Muscle layer of duodenum (tissue), 2 donors: Measurements from ENCODE around the gene MACROD1.

ENCODE experiments used
- H3K27ac ChIP-seq: one replicate; pipeline ENCODE4 v1.7.0; 2013; ENCODE audit warnings: mild to moderate bottlenecking, low read length
- H3K27me3 ChIP-seq: one replicate; pipeline ENCODE4 v1.7.0; 2013; ENCODE audit warnings: low read depth, mild to moderate bottlenecking, control low read depth, low read length
- H3K36me3 ChIP-seq, 2 donors: one replicate each; pipeline ENCODE4 v1.7.0; 2013; ENCODE audit warnings: low read length in 2 of 2, control low read depth in 1 of 2, mild to moderate bottlenecking in 1 of 2; ENCODE audit not compliant: insufficient read depth in 2 of 2, control insufficient read depth in 1 of 2
- H3K4me1 ChIP-seq, 2 donors: one replicate each; pipeline ENCODE4 v1.7.0; 2013; ENCODE audit warnings: low read length in 2 of 2, mild to moderate bottlenecking in 2 of 2, control low read depth in 1 of 2, moderate library complexity in 1 of 2; ENCODE audit not compliant: insufficient read depth in 2 of 2, control insufficient read depth in 1 of 2
- H3K4me3 ChIP-seq, 2 donors: one replicate each; pipeline ENCODE4 v1.7.0; 2013; ENCODE audit warnings: low read length in 2 of 2, low read depth in 1 of 2, mild to moderate bottlenecking in 1 of 2
- H3K9me3 ChIP-seq, 2 donors: one replicate each; pipeline ENCODE4 v1.7.0; 2013; ENCODE audit warnings: low read length in 2 of 2, control low read depth in 1 of 2, mild to moderate bottlenecking in 1 of 2; ENCODE audit not compliant: control insufficient read depth in 1 of 2
- donor health status: healthy.

The MACROD1 gene

DNA sequence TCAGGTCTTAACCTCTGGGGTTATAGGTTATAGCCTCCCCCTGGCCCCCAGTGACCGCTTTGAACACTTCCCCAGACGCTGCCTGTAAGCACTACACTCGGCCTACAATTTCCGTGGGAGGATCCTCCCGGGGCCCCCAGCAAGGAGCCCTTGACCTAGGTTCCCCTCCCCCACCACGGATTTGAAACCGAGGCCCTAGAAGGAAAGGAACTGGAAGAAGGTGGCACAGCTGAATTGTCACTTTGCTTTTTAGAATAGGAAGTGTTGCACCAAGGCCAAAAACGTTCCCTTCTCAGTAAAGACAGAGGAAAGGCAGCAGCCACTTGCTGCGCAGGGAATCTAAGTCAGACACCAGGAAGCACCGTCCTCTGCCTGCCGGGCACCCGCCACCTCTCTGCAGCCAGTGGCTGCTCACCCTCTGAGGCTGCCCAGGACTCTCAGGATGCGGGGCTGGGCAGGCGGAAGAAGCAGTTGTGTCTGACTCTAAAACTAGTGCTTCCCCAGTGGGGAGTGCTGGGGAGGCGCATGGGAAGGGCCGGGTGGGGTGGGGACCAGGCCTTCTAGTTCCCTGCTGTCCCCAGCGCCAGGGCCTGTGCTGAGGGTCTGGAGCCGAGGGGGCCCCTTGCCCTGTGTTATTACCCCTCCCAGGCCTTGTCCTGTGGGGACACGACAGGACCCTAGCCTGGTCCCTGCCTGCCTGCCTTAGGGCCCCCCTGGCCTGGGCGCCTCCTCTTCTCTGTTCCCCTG lies 138.1 kb downstream of the MACROD1 start:
- no peak overlapping the region for H3K27ac ChIP-seq
- no peaks in the 10 kb centered on the region for H3K27me3 ChIP-seq
- no peaks in the 10 kb centered on the region for H3K36me3 ChIP-seq
- H3K4me3 ChIP-seq = no peak overlapping the region
- no peaks in the 10 kb centered on the region for H3K9me3 ChIP-seq
- peaks cover 0 to 8% of the 10 kb centered on the region in 2 donors for H3K4me1 ChIP-seq

DNA sequence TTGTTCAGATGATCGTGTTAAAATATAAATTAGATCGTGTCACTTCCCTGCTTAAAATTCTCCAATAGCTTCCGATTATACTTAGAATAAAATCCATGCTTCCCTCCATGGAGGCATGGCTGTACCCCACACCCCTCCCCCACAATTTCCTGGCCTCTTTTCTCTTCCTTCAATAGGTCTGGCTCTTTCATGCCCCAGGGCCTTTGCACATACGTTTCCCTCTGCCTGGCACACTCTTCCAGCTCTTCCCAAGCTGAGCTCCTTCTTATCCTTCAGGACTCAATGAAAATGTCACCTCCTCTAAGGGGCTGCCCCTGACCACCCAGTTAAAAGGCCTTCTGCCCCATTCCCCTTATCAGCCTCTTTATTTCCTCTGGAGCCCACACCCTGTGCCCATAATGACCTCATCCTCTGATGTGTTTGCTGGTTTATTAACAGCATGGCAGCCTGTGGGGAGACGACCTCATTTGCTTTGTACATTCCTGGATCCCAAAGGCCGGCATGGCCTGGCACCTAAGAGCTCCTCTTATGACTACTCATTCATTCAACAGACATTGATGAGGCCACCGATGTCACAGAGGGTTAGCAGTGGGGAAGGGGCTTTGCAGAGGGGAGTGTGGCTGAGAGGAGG lies 139.2 kb downstream of the MACROD1 start:
- H3K4me1 ChIP-seq = peaks cover 0 to 8% of the 10 kb centered on the region in 2 donors
- H3K36me3 ChIP-seq = no peaks in the 10 kb centered on the region
- H3K27me3 ChIP-seq = no peaks in the 10 kb centered on the region
- no peak overlapping the region for H3K27ac ChIP-seq
- H3K4me3 ChIP-seq = no peak overlapping the region
- H3K9me3 ChIP-seq = no peaks in the 10 kb centered on the region

DNA sequence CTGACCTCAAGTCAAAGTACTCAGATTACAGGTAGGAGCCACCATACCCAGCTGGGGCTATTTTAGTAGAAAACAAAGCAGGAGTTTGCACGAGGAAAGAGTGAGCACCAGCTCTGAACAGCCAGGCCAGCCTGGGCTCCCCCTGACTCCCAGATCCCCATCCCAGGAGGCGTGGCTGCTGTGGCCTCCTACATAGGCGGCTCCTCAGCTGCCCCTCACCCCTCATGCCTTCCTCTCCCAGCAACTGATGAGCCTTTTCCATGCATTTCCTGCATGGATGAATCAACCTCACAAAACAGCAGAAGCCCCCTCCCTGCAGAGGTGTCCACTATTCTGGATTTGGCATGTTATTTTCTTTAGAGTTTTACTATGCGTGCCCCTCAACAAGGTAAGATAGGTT lies 140.7 kb downstream of the MACROD1 start:
- Histone ChIP-seq H3K9me3 (no peaks in the 10 kb centered on the region), H3K36me3 (no peaks in the 10 kb centered on the region), H3K4me3 (no peak overlapping the region), H3K27ac (no peak overlapping the region), H3K27me3 (no peaks in the 10 kb centered on the region), H3K4me1 (peaks cover 0 to 8% of the 10 kb centered on the region in 2 donors)

DNA sequence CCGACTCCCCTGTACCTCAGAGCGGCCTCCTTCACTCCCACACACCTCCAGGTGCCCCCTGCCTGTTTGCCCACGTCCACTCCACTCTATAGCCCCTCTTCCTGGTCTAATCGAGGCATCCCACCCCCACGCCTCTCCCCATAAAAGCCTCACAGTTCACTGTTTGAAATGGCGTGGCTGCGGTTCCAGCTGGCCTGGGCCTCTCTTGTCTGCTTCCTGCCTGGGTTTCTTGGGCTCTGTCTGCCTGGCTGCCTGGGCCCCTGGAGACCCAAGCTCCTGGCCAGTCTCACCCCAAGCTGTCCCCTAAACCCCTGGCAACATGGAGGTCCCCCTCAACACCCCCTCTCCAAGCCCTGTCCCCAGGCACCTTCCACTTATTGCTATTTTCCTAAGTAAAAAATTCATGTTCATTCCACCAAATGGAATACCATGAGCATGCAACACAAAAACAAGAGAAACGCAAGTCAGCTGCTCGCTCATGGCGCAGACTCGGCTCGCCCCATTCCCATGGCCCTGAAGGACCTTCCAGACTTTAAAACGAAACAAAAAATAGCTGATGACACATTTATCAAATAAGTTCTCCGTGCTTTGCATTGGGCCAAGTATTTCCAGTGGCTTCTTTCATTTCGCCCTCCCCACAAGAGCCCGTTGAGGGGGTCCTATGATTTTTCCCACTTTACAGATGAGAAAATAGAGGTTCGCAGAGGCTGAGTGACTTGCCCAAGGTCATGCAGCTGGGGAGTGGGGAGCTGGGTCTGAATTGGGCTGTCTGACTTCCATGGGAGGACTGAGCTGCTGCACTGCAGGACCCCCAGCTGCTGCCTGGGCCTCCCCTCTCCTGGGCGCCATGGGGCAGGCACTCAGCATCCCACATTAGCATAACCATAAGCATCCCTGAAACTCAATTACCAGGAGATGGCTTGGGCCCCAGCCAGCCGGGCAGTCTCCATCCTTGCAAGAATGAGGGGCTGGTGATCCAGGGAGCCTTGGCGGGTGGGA lies 141.9 kb downstream of the MACROD1 start:
- H3K9me3 ChIP-seq = no peaks in the 10 kb centered on the region

DNA sequence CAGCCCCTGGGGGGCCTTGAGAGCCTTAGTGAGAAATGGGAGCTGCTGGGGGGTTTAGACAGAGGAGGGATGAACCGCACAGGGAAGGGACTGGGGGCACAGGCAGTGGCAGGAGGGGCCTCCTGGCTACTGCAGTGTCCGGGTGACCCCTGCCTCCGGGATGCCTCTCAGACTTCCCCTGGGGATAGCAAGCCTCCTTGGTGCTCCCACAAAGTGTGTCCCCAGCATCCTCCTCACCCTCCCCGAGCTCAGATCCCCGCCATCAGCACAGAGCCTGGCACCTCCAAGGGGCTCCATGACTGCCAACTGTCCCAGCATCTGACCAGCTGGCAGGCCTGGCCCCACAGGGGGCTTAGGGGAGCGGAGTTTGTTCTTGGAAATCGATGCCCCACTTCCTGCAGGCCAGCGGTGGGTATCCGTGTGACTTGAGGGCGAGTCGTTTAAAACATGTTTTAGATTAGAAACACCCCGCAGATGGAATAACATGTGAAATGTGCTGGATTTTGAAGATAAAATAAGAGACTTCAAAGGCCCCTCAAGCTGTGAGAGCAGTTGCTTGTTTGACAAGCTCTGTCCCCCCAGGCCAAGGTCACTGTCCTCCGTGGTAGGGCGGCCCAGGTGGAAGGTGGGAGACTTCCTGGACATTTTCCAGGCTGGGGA lies 143.7 kb downstream of the MACROD1 start:
- no peaks in the 10 kb centered on the region for H3K9me3 ChIP-seq
- no peaks in the 10 kb centered on the region for H3K36me3 ChIP-seq
- H3K27ac ChIP-seq = no peak overlapping the region
- no peaks in the 10 kb centered on the region for H3K27me3 ChIP-seq
- H3K4me3 ChIP-seq = no peak overlapping the region
- H3K4me1 ChIP-seq = no peaks in the 10 kb centered on the region

More for the DNA sequence above, 141.9 kb downstream of the MACROD1 start:
- H3K27me3 ChIP-seq = no peaks in the 10 kb centered on the region
- H3K36me3 ChIP-seq = no peaks in the 10 kb centered on the region
- H3K4me1 ChIP-seq = peaks cover 0 to 8% of the 10 kb centered on the region in 2 donors
- H3K27ac ChIP-seq = no peak overlapping the region
- no peak overlapping the region for H3K4me3 ChIP-seq

DNA sequence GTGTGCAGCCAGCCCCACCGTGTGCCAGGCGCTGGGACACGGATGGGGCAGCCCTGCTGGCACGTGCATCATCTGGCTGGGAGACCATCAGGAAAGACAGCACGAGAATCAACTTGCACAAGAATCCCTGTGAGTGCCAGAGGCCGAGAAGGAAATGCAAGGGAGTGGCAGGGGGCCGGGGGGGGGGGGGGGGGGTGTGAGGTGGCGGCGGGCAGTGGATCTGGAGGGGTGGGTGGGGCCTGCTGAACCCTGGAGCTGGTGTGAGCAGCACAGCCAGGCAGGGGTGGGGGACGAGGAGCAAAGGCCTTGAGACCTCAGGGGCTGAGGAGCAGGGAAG lies 144.2 kb downstream of the MACROD1 start:
- no peaks in the 10 kb centered on the region for H3K4me1 ChIP-seq
- H3K4me3 ChIP-seq = no peak overlapping the region
- no peaks in the 10 kb centered on the region for H3K36me3 ChIP-seq
- no peaks in the 10 kb centered on the region for H3K27me3 ChIP-seq
- H3K27ac ChIP-seq = no peak overlapping the region
- no peaks in the 10 kb centered on the region for H3K9me3 ChIP-seq

DNA sequence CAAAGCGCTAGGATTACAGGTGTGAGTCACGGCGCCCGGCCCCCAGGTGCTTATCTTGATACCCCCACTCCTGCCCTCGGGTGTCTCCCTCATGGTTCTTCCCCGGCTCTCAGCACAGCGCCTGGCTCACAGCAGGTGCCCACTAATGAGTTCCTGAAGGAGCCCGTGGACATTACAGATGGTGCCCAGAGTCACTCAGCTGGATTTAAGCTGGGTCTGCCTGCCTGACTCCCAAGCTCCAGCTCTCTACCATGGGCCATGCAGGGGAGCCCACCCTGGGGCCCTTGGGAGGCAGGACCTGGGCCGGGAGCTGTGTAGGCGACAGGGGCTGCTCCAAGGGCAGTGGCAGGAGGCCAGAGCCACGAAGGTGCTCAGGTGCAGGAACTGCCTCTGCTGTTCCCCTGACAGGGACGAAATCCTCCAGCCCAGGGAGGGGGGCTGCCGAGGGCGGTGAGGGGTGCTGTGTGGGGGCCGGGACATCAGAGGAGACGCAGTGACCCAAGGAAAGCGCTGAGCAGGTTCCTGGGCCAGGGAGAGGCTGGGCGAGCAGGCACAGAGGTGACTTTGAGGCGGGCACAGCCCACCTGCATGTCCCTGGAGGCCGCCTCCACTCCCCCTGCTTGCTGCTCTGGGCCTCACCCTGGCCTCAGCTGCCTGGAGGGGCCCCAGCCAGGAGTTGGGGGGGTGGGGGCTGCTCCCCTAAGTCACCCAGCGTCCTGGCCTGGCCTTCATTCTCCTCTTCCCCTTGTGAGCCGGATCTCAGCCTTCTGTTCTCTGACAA lies 144.7 kb downstream of the MACROD1 start:
- H3K27ac ChIP-seq = no peak overlapping the region
- no peaks in the 10 kb centered on the region for H3K36me3 ChIP-seq
- H3K4me3 ChIP-seq = no peak overlapping the region
- no peaks in the 10 kb centered on the region for H3K4me1 ChIP-seq
- no peaks in the 10 kb centered on the region for H3K27me3 ChIP-seq
- no peaks in the 10 kb centered on the region for H3K9me3 ChIP-seq

DNA sequence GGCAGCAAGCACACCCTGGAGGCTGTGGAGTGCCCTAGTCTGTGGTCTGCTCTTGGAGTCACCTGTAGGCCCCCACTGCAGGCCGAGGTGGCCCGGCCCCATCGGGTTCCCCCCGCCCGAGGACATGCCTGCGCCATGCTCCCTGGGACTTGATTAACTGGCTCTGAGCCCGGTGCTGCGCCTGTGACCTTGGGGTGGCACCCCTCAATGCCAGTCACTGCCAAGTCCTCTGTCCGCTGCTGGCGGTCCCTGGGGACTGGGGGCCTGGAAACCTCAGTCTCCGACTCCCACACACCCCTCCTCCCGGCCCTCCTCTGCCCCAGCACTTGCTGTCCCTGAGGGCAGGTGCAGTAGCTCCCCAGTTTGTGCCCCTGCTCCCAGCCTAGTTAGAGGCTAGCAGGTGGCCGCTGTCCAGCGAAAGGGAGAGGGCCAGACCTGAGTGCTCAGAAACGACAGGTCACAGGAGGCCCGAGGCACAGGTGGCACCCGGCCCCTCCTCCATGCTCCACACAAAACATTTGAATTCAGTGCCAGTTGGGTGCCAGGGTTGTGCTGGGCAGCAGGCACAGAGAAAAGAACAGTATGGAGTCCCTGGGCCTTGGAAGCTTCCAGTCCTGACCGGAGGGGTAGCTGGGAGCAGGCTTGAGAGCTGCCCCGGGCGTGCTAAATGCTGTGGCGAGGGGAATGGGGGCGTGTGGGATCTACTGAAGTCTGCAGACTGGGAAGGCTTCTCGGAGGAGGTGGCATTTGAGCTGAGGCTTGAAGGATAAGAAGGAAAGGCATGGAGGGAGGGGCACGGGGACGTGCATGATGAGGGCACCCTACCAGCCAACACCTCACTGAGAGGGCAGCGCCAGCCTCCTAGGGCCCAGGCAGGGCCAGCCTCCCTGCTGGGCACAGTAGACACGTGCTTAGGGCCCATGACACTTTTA lies 146.5 kb downstream of the MACROD1 start:
- Histone ChIP-seq H3K9me3 (no peaks in the 10 kb centered on the region), H3K27me3 (no peaks in the 10 kb centered on the region), H3K36me3 (no peaks in the 10 kb centered on the region), H3K4me1 (no peaks in the 10 kb centered on the region), H3K27ac (no peak overlapping the region), H3K4me3 (no peak overlapping the region)

DNA sequence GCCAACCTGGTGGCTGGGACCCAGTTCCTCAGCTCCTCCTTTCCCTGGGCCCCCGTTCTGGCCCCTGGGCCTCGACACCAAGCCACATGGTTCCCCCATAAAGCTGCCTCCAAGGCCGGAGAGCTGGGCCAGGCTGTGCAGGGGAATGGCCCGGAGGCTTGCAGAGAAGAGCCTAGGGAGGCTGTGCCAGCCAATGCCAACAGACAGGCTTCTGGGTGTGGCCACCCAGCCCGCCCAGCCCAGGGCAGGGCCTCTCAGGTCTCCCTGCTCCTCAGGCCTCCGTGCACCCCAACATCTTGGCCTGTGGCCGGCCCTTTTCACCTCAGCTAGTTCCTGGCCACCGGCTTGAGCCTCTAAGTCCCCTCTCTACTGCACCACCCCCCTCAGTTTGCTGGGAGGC lies 147.6 kb downstream of the MACROD1 start:
- Histone ChIP-seq H3K4me1 (no peaks in the 10 kb centered on the region), H3K27ac (no peak overlapping the region), H3K27me3 (no peaks in the 10 kb centered on the region), H3K36me3 (no peaks in the 10 kb centered on the region), H3K4me3 (no peak overlapping the region), H3K9me3 (no peaks in the 10 kb centered on the region)

DNA sequence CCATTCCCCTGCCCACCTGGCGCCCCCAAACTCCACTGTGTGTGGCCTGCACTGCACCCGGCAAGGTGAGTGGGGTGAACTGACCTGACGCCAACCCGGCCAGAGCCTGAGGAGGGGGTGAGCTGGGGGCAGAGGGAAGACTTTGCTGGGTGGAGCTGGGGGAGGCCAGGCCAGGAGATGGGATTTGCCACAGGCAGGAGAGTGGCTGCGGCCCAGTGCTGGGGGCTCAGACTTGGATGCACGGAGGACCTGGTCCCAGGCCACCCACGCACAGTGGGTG lies 148.0 kb downstream of the MACROD1 start:
- no peaks in the 10 kb centered on the region for H3K4me1 ChIP-seq
- no peak overlapping the region for H3K27ac ChIP-seq
- no peak overlapping the region for H3K4me3 ChIP-seq
- H3K9me3 ChIP-seq = no peaks in the 10 kb centered on the region
- H3K27me3 ChIP-seq = no peaks in the 10 kb centered on the region
- H3K36me3 ChIP-seq = no peaks in the 10 kb centered on the region
